CD4-positive, alpha-beta T cell treated with Interferon gamma for 1 hour (primary cell): Measurements from ENCODE around the gene THRAP3.
"Not testable (repeated sequence)": the region's sequence is repeated elsewhere in the genome, so short reads cannot be mapped to it uniquely, and the experiment has no call there.

ENCODE experiments used
- DNase-seq: peaks from one replicate; pipeline ENCODE4 v3.0.0-alpha.2; 2020

THRAP3 gene

GRCh38 chr1:36208978-36209703, 15.1 kb upstream of the THRAP3 start:
- no peak for DNase-seq

GRCh38 chr1:36211307-36211706, 12.9 kb upstream of the THRAP3 start:
- no peak for DNase-seq

GRCh38 chr1:36211841-36212240, 12.4 kb upstream of the THRAP3 start:
- DNase-seq, result no peak

- no peak for DNase-seq
Measured at GRCh38 chr1:36212782-36213181, 11.5 kb upstream of the THRAP3 start.

GRCh38 chr1:36217670-36218069, 6.6 kb upstream of the THRAP3 start:
- no peak for DNase-seq

- DNase-seq, result not testable (repeated sequence)
Measured at GRCh38 chr1:36221901-36222300, 2.3 kb upstream of the THRAP3 start.

- no peak for DNase-seq
Measured at GRCh38 chr1:36222481-36223380, 1.5 kb upstream of the THRAP3 start.

- DNase-seq, result peak; percentile 46
Measured at GRCh38 chr1:36223381-36223995, 755 bp upstream of the THRAP3 start.

GRCh38 chr1:36224537-36225282, 467 bp downstream of the THRAP3 start:
- no peak for DNase-seq

GRCh38 chr1:36225283-36225899, 1.1 kb downstream of the THRAP3 start:
- DNase-seq, result no peak

- not testable (repeated sequence) for DNase-seq
Measured at GRCh38 chr1:36230279-36230678, 6.0 kb downstream of the THRAP3 start.

- no peak for DNase-seq
Measured at GRCh38 chr1:36231191-36231590, 6.9 kb downstream of the THRAP3 start.

- DNase-seq, result no peak
Measured at GRCh38 chr1:36232212-36233095, 8.2 kb downstream of the THRAP3 start.

- DNase-seq, result no peak
Measured at GRCh38 chr1:36236302-36236701, 12.1 kb downstream of the THRAP3 start.

- no peak for DNase-seq
Measured at GRCh38 chr1:36238433-36238832, 14.2 kb downstream of the THRAP3 start.

- DNase-seq, result no peak
Measured at GRCh38 chr1:36239941-36240637, 15.8 kb downstream of the THRAP3 start.

- no peak for DNase-seq
Measured at GRCh38 chr1:36247538-36247937, 23.3 kb downstream of the THRAP3 start.

- DNase-seq, result peak; percentile 39
Measured at GRCh38 chr1:36248250-36248894, 24.1 kb downstream of the THRAP3 start.

- DNase-seq, result no peak
Measured at GRCh38 chr1:36251794-36252481, 27.7 kb downstream of the THRAP3 start.

GRCh38 chr1:36252482-36252824, 28.2 kb downstream of the THRAP3 start:
- DNase-seq, result not testable (repeated sequence)
